DND-41 (cell line): ENCODE data around the gene PELI2.

Experiments
- CTCF ChIP-seq: IDR thresholded peaks from 2 replicates; pipeline ENCODE4 v1.5.1; 2012; ENCODE audit warnings: borderline replicate concordance, low read length, moderate library complexity, mild to moderate bottlenecking; ENCODE audit not compliant: poor library complexity, severe bottlenecking; ENCODE audit errors: extremely low read depth
- EZH2 ChIP-seq: IDR thresholded peaks from 3 replicates; pipeline ENCODE4 v1.6.1; 2012; ENCODE audit warnings: borderline replicate concordance, low read depth, mild to moderate bottlenecking, moderate library complexity, low read length, inconsistent platforms; ENCODE audit not compliant: severe bottlenecking

- TF ChIP-seq CTCF (no peak), EZH2 (no peak)
These were observed 103.3 kb downstream of the PELI2 start for GRCh38 chr14:56221382-56222128.
